PC-9 (cell line): Measurements from ENCODE around the gene TMEM80.

Experiments used
- CTCF ChIP-seq: fragments of 200-600 bp; sonication (generic); conservative IDR thresholded peaks from 2 replicates; pipeline ENCODE4 v1.6.1; 2017; ENCODE audit warnings: mixed run types, antibody characterized with exemption, mild to moderate bottlenecking, moderate library complexity
- EZH2 ChIP-seq: fragments of 200-600 bp; sonication (generic); IDR thresholded peaks from 2 replicates; pipeline ENCODE4 v1.8.0; 2017; ENCODE audit warnings: antibody characterized with exemption, low read depth

GRCh38 chr11:659532-660085, 36.0 kb upstream of the TMEM80 start:
- no peak for TF ChIP-seq CTCF
- no peak for TF ChIP-seq EZH2
